SK-N-SH (cell line): ENCODE measurements around the gene SRRM2. TPM values are rescaled to one million over a fixed set of nuclear protein-coding genes. Genes with fewer than 3 reads are reported as not detected.

Source experiments
- CTCF ChIA-PET: fragments of 300-600, 350-600 bp; formaldehyde crosslinking; extraction: SDS; loops from one replicate; lab custom pipeline; 2021; lab: Yijun Ruan, JAX
- POLR2A ChIA-PET: fragments of 350-600 bp; sonication (Branson Sonifier 250); formaldehyde crosslinking; extraction: SDS; loops from one replicate; lab custom pipeline; 2020; ENCODE audit warnings: antibody characterized with exemption, inconsistent platforms; lab: Yijun Ruan, JAX
- DNase-seq: peaks from one replicate; pipeline ENCODE4 v3.0.0; 2012
- H2AFZ ChIP-seq: fragments of 200-600 bp; sonication (generic); 2 replicates; pipeline ENCODE4 v1.8.1; 2016; ENCODE audit warnings: antibody characterized with exemption, mild to moderate bottlenecking, low read depth
- H3F3A ChIP-seq: fragments of 200-600 bp; sonication (generic); replicated peaks from 2 replicates; pipeline ENCODE3; 2016; ENCODE audit warnings: antibody characterized with exemption, mild to moderate bottlenecking; ENCODE audit not compliant: insufficient read depth
- H3K27ac ChIP-seq, 2 experiments: fragments of 200-500 bp in 1 of 2; fragments of 200-600 bp in 1 of 2; sonication (Bioruptor generic) in 1 of 2; sonication (generic), shearing (Covaris generic) in 1 of 2; 2 replicates each; pipeline versions ENCODE4 v1.5.1 to v1.6.1; 2014 to 2016; ENCODE audit warnings: low read depth in 2 of 2, inconsistent platforms in 1 of 2, low read length in 1 of 2, mild to moderate bottlenecking in 1 of 2, mixed read lengths in 1 of 2
- H3K27me3 ChIP-seq: fragments of 200-600 bp; sonication (generic), shearing (Covaris generic); 2 replicates; pipeline ENCODE4 v1.6.1; 2016; ENCODE audit warnings: mixed run types; ENCODE audit not compliant: insufficient read depth
- H3K36me3 ChIP-seq, 2 experiments: fragments of 200-500 bp in 1 of 2; fragments of 200-600 bp in 1 of 2; sonication (Bioruptor generic) in 1 of 2; sonication (generic) in 1 of 2; replicated peaks in 1 of 2; 2 replicates each; pipeline versions ENCODE3 to v1.5.1; 2014 to 2016; ENCODE audit warnings: low read length in 1 of 2, mild to moderate bottlenecking in 1 of 2; ENCODE audit not compliant: insufficient read depth in 2 of 2, control insufficient read depth in 1 of 2
- H3K4me1 ChIP-seq, 2 experiments: fragments of 200-500 bp in 1 of 2; fragments of 200-600 bp in 1 of 2; sonication (Bioruptor generic) in 1 of 2; sonication (generic), shearing (Covaris generic) in 1 of 2; 2 replicates each; pipeline versions ENCODE4 v1.5.1 to v1.6.1; 2014 to 2016; ENCODE audit warnings: low read depth in 1 of 2, low read length in 1 of 2, mixed run types in 1 of 2; ENCODE audit not compliant: insufficient read depth in 2 of 2, control insufficient read depth in 1 of 2
- H3K4me2 ChIP-seq: fragments of 200-600 bp; sonication (generic), shearing (Covaris generic); 2 replicates; pipeline ENCODE4 v1.6.1; 2017; ENCODE audit warnings: mixed run types
- H3K4me3 ChIP-seq, 2 experiments: fragments of 200-500 bp in 1 of 2; fragments of 200-600 bp in 1 of 2; sonication (Bioruptor generic) in 1 of 2; sonication (generic), shearing (Covaris generic) in 1 of 2; 2 replicates each; pipeline versions ENCODE4 v1.5.1 to v1.8.1; 2014 to 2016; ENCODE audit warnings: low read depth in 2 of 2, inconsistent platforms in 1 of 2, low read length in 1 of 2, mild to moderate bottlenecking in 1 of 2, mixed read lengths in 1 of 2, moderate library complexity in 1 of 2
- H3K79me2 ChIP-seq: fragments of 200-600 bp; sonication (generic); 2 replicates; pipeline ENCODE4 v1.8.1; 2017; ENCODE audit warnings: mild to moderate bottlenecking; ENCODE audit not compliant: insufficient read depth
- H3K9ac ChIP-seq: fragments of 200-600 bp; sonication (generic); 2 replicates; pipeline ENCODE4 v1.6.1; 2017; ENCODE audit warnings: mixed run types
- H3K9me2 ChIP-seq: fragments of 200-600 bp; sonication (generic); 2 replicates; pipeline ENCODE4 v1.6.1; 2017; ENCODE audit warnings: mixed run types
- H3K9me3 ChIP-seq: fragments of 200-600 bp; sonication (generic); 2 replicates; pipeline ENCODE4 v1.6.1; 2017; ENCODE audit warnings: mixed run types, mild to moderate bottlenecking, moderate library complexity
- H4K20me1 ChIP-seq: fragments of 200-600 bp; sonication (generic); 2 replicates; pipeline ENCODE4 v1.6.1; 2017; ENCODE audit warnings: mild to moderate bottlenecking, mixed run types; ENCODE audit not compliant: insufficient read depth
- ELF1 ChIP-seq: IDR thresholded peaks from 2 replicates; pipeline ENCODE4 v1.4.0; 2012
- EZH2phosphoT487 ChIP-seq: fragments of 200-600 bp; sonication (generic); IDR thresholded peaks from 2 replicates; pipeline ENCODE4 v1.6.1; 2017; ENCODE audit warnings: low read depth, mixed run types, mild to moderate bottlenecking, antibody characterized with exemption, moderate library complexity, borderline replicate concordance
- FOSL2 ChIP-seq: IDR thresholded peaks from 2 replicates; pipeline ENCODE4 v1.4.0; 2012; ENCODE audit warnings: low read depth, mild to moderate bottlenecking, moderate library complexity, borderline replicate concordance
- GABPA ChIP-seq: IDR thresholded peaks from 2 replicates; pipeline ENCODE4 v1.4.0; 2012; ENCODE audit warnings: low read depth, mild to moderate bottlenecking
- NFIC ChIP-seq: IDR thresholded peaks from 2 replicates; pipeline ENCODE4 v1.4.0; 2012; ENCODE audit warnings: borderline replicate concordance
- NRF1 ChIP-seq: IDR thresholded peaks from 2 replicates; pipeline ENCODE4 v1.6.1; 2012; ENCODE audit warnings: low read depth, mild to moderate bottlenecking, low read length
- RFX5 ChIP-seq: IDR thresholded peaks from 2 replicates; pipeline ENCODE4 v1.6.1; 2012; ENCODE audit warnings: mild to moderate bottlenecking, improper control_type of control experiment, low read length
- RXRA ChIP-seq: IDR thresholded peaks from 2 replicates; pipeline ENCODE4 v1.4.0; 2012; ENCODE audit warnings: low read depth, mild to moderate bottlenecking, borderline replicate concordance
- SMC3 ChIP-seq: IDR thresholded peaks from 2 replicates; pipeline ENCODE4 v1.6.1; 2012; ENCODE audit warnings: low read depth, low read length, improper control_type of control experiment
- TCF12 ChIP-seq: IDR thresholded peaks from 2 replicates; pipeline ENCODE4 v1.4.0; 2012
- TEAD4 ChIP-seq: IDR thresholded peaks from 2 replicates; pipeline ENCODE4 v1.4.0; 2012; ENCODE audit warnings: mild to moderate bottlenecking, borderline replicate concordance; ENCODE audit not compliant: insufficient read depth
- WGBS: methylation state at CpG from one replicate; pipeline ENCODE4 v1.1.6; 2017; ENCODE audit warnings: low lambda C conversion rate; 5-methylcytosine and 5-hydroxymethylcytosine counted together
- polyA plus RNA-seq, 3 experiments: library from polyadenylated mRNA; depleted of rRNA; stranded (reverse); fragments of >200 nt; gene quantifications; 2 replicates each; pipeline ENCODE4 v1.2.3, GENCODE V29; 2012
- TF ChIP-seq, protein P1 (sequence below): IDR thresholded peaks from 2 replicates; pipeline ENCODE4 v1.4.0; 2012; ENCODE audit warnings: low read depth, borderline replicate concordance
- TF ChIP-seq, protein P2 (sequence below): IDR thresholded peaks from 2 replicates; pipeline ENCODE4 v1.4.0; 2012; ENCODE audit warnings: low read depth, borderline replicate concordance
- TF ChIP-seq, protein P3 (sequence below): IDR thresholded peaks from 2 replicates; pipeline ENCODE4 v1.4.0; 2012; ENCODE audit warnings: low read depth
- TF ChIP-seq, protein P4 (sequence below): fragments of 150-350 bp; IDR thresholded peaks from 2 replicates; pipeline ENCODE4 v1.6.1; 2016; ENCODE audit warnings: mild to moderate bottlenecking, low read depth, low read length
- TF ChIP-seq, protein P5 (sequence below): IDR thresholded peaks from 2 replicates; pipeline ENCODE4; 2012

The SRRM2 gene
- polyA plus RNA-seq, 1 of the 3 experiments (the other 2 are of a cell fraction) = 143 TPM

DNA sequence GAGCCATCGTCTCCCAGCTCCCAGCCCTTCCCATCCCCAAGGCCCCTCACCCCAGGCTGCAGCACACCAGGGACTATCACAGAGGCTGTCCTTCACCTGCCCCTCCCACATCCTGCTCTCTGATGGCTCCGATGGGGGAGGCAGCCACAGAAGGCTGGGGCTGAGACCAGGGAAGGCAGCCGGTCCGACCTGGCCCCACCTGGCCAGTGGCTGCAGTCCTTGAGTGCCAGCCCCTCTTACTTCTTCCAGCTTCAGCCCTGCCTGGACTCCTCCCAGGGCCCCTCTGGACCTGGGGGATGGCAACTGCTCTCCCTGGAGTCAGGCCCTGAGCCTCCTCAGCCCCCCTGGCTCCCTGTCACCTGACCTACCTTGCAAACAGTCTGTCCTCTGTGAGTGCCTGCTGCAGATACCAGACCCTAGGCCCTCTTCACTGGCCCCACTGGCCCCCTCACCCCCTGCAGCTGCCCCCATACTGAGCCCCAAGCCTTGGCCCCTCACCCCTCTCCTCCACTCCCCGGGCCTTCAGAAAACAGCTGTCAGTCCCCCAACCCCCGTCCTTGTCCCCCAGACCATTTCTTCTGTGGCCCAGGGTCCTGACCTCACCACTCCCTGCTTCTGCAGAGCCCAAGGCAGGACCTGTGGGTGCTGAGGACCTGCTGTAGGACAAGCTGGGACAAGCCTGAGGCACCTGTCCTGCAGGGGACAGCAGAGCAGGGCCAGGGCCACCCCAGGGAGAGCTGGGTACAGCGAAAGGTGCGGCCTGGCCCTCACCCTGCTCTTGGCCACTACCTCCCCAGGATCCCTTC lies 12.6 kb upstream of the SRRM2 start:
- Histone ChIP-seq H3K4me2 (no peak overlapping the region), H3K9me2 (no peaks in the 10 kb centered on the region), H3K27me3 (no peaks in the 10 kb centered on the region), H3K79me2 (no peaks in the 10 kb centered on the region), H3F3A (no peaks in the 10 kb centered on the region), H3K27ac (no peak overlapping the region), H4K20me1 (no peaks in the 10 kb centered on the region), H2AFZ (no peak overlapping the region), H3K9ac (no peak overlapping the region), H3K4me3 (no peak overlapping the region), H3K9me3 (no peaks in the 10 kb centered on the region), H3K4me1 (no peaks in the 10 kb centered on the region; a peak in 1 of 4 replicates)
- ChIA-PET POLR2A (interaction anchor here (0.6 kb wide), 1 partner anchor 121 kb away, joined by 3 read pairs; no protein-coding TSS in a partner anchor), CTCF (no interaction called here)
- 77% methylated on average over 6 of the region's 8 CpGs for WGBS
- no peak for DNase-seq
- TF ChIP-seq RFX5 = no peak
- TF ChIP-seq TEAD4 = no peak
- TF ChIP-seq, protein P1, sequence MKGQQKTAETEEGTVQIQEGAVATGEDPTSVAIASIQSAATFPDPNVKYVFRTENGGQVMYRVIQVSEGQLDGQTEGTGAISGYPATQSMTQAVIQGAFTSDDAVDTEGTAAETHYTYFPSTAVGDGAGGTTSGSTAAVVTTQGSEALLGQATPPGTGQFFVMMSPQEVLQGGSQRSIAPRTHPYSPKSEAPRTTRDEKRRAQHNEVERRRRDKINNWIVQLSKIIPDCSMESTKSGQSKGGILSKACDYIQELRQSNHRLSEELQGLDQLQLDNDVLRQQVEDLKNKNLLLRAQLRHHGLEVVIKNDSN = no peak
- TF ChIP-seq, protein P2, sequence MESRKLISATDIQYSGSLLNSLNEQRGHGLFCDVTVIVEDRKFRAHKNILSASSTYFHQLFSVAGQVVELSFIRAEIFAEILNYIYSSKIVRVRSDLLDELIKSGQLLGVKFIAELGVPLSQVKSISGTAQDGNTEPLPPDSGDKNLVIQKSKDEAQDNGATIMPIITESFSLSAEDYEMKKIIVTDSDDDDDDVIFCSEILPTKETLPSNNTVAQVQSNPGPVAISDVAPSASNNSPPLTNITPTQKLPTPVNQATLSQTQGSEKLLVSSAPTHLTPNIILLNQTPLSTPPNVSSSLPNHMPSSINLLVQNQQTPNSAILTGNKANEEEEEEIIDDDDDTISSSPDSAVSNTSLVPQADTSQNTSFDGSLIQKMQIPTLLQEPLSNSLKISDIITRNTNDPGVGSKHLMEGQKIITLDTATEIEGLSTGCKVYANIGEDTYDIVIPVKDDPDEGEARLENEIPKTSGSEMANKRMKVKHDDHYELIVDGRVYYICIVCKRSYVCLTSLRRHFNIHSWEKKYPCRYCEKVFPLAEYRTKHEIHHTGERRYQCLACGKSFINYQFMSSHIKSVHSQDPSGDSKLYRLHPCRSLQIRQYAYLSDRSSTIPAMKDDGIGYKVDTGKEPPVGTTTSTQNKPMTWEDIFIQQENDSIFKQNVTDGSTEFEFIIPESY = no peak
- TF ChIP-seq RXRA = no peak
- no peak for TF ChIP-seq TCF12
- TF ChIP-seq SMC3 = no peak
- TF ChIP-seq EZH2phosphoT487 = no peak
- TF ChIP-seq, protein P3, sequence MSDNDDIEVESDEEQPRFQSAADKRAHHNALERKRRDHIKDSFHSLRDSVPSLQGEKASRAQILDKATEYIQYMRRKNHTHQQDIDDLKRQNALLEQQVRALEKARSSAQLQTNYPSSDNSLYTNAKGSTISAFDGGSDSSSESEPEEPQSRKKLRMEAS = no peak
- no peak for TF ChIP-seq NRF1
- TF ChIP-seq ELF1 = no peak
- TF ChIP-seq NFIC = no peak
- no peak for TF ChIP-seq FOSL2
- TF ChIP-seq, protein P4, sequence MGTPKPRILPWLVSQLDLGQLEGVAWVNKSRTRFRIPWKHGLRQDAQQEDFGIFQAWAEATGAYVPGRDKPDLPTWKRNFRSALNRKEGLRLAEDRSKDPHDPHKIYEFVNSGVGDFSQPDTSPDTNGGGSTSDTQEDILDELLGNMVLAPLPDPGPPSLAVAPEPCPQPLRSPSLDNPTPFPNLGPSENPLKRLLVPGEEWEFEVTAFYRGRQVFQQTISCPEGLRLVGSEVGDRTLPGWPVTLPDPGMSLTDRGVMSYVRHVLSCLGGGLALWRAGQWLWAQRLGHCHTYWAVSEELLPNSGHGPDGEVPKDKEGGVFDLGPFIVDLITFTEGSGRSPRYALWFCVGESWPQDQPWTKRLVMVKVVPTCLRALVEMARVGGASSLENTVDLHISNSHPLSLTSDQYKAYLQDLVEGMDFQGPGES = no peak
- TF ChIP-seq GABPA = no peak
- TF ChIP-seq, protein P5, sequence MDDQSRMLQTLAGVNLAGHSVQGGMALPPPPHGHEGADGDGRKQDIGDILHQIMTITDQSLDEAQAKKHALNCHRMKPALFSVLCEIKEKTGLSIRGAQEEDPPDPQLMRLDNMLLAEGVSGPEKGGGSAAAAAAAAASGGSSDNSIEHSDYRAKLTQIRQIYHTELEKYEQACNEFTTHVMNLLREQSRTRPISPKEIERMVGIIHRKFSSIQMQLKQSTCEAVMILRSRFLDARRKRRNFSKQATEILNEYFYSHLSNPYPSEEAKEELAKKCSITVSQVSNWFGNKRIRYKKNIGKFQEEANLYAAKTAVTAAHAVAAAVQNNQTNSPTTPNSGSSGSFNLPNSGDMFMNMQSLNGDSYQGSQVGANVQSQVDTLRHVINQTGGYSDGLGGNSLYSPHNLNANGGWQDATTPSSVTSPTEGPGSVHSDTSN = no peak
- TF ChIP-seq, all 33 proteins: peak for 0
- no peaks in the 10 kb centered on the region for H3K36me3 ChIP-seq
